PC-9 (cell line): Measurements from ENCODE around the gene ANKFY1. TPM values are rescaled to one million over a fixed set of nuclear protein-coding genes. Genes with fewer than 3 reads are reported as not detected.

Experiments
- BruUV-seq: library from RNA; stranded (reverse); fragments of 400-500 nt; replicated peaks from 2 replicates; lab custom pipeline; 2021; lab: Mats Ljungman, UMichigan
- CTCF ChIA-PET: fragments of 300-600 bp; sonication (Branson Sonifier 250); formaldehyde crosslinking; loops from one replicate; lab custom pipeline; 2022; ENCODE audit warnings: antibody characterized with exemption; lab: Charles Lee
- POLR2A ChIA-PET: fragments of 300-600 bp; sonication (Branson Sonifier 250); formaldehyde crosslinking; loops from one replicate; lab custom pipeline; 2022; ENCODE audit warnings: antibody characterized with exemption; ENCODE audit not compliant: unreplicated experiment; lab: Charles Lee
- DNase-seq, 2 experiments: peaks; one replicate each; pipeline versions ENCODE4 v3.0.0 to v3.0.0-alpha.2; 2015 to 2022; ENCODE audit warnings: mixed read lengths in 1 of 2
- H2AFZ ChIP-seq: fragments of 200-600 bp; sonication (generic); 2 replicates; pipeline ENCODE4 v1.8.1; 2017; ENCODE audit warnings: antibody characterized with exemption
- H3F3A ChIP-seq: fragments of 200-600 bp; sonication (generic); 2 replicates; pipeline ENCODE4 v1.8.1; 2017; ENCODE audit warnings: antibody characterized with exemption, mild to moderate bottlenecking, low read depth; ENCODE audit not compliant: insufficient read depth
- H3K27ac ChIP-seq: fragments of 200-600 bp; sonication (generic); 2 replicates; pipeline ENCODE4 v1.6.1; 2016; ENCODE audit warnings: mixed run types
- H3K27me3 ChIP-seq: fragments of 200-600 bp; sonication (generic); 2 replicates; pipeline ENCODE4 v1.6.1; 2016; ENCODE audit warnings: low read depth, mixed run types; ENCODE audit not compliant: insufficient read depth
- H3K36me3 ChIP-seq: fragments of 200-600 bp; sonication (generic); 2 replicates; pipeline ENCODE4 v1.6.1; 2016; ENCODE audit warnings: low read depth, mixed run types
- H3K4me1 ChIP-seq: fragments of 200-600 bp; sonication (generic); replicated peaks from 2 replicates; pipeline ENCODE4 v1.6.1; 2016; ENCODE audit warnings: mixed run types; ENCODE audit not compliant: insufficient read depth
- H3K4me2 ChIP-seq: fragments of 200-600 bp; sonication (generic); 2 replicates; pipeline ENCODE4 v1.6.1; 2017; ENCODE audit warnings: mixed run types
- H3K4me3 ChIP-seq: fragments of 200-600 bp; sonication (generic); 2 replicates; pipeline ENCODE4 v1.6.1; 2016; ENCODE audit warnings: mixed run types
- H3K79me2 ChIP-seq: fragments of 200-600 bp; sonication (generic); 2 replicates; pipeline ENCODE4 v1.6.1; 2017; ENCODE audit warnings: low read depth, mixed run types
- H3K9me2 ChIP-seq: fragments of 200-600 bp; sonication (generic); 2 replicates; pipeline ENCODE4 v1.8.1; 2017; ENCODE audit warnings: mild to moderate bottlenecking; ENCODE audit not compliant: insufficient read depth
- H3K9me3 ChIP-seq: fragments of 200-600 bp; sonication (generic); 2 replicates; pipeline ENCODE4 v1.8.1; 2016; ENCODE audit warnings: low read depth; ENCODE audit not compliant: insufficient read depth
- H4K20me1 ChIP-seq: fragments of 200-600 bp; sonication (generic); 2 replicates; pipeline ENCODE4 v1.8.1; 2017; ENCODE audit not compliant: insufficient read depth
- EZH2 ChIP-seq: fragments of 200-600 bp; sonication (generic); IDR thresholded peaks from 2 replicates; pipeline ENCODE4 v1.8.0; 2017; ENCODE audit warnings: antibody characterized with exemption, low read depth
- intact Hi-C: fragments of 100-400 bp; cut with micrococcal nuclease; formaldehyde crosslinking; loops from one replicate; pipeline ENCODE4 v1.10.0; 2022; ENCODE audit not compliant: unreplicated experiment
- total RNA-seq: library from RNA; stranded (reverse); gene quantifications from 2 replicates; pipeline ENCODE4 v1.2.3, GENCODE V29; 2021
- TF ChIP-seq, protein P1 (sequence below): fragments of 200-600 bp; sonication (generic); conservative IDR thresholded peaks from 2 replicates; pipeline ENCODE4 v1.6.1; 2017; ENCODE audit warnings: mixed run types, antibody characterized with exemption, mild to moderate bottlenecking, moderate library complexity

Gene ANKFY1
- total RNA-seq, 1 experiment from 2014 or later: 63.9 TPM

DNA sequence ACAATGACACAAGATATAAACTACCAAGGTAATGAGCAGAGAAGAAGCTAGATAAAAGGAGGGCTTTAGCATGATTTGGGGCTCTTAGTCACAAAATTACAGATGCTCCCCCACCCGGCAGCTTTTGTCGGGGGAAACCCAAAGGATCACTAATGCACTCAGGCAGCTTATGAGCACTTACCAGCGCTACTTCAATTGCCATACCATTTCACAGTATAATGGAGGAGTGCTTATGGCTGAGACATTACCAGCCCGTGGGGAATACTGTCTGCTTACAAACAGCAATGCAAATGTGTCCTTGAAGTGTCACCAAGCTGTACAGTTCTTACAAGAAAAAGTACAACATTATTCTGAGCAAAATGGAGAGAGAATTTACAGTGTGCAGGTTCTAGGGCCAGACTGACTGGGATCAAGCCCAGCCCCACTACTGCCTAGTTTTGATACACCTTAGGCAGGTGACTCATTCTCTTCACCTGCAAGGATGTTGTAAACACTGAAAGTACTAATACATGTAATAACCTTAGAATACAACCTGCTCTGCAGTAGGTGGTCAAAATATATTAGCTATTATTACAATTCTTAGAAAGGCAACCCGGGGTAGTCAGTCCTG lies 16.3 kb downstream of the ANKFY1 start:
- no peak for DNase-seq
- ChIA-PET CTCF (interaction anchor here (0.6 to 1.3 kb wide), 5 partner anchors 14 to 319 kb away, joined by 3 to 6 read pairs (median 3); no protein-coding TSS in a partner anchor), POLR2A (interaction anchor here (0.6 to 1.0 kb wide), 8 partner anchors 13 to 674 kb away, joined by 3 to 12 read pairs (median 4); partner anchors contain the start of gene ZZEF1)
- H3K27me3 ChIP-seq: no peaks in the 10 kb centered on the region
- H3K4me2 ChIP-seq: peak overlapping the region; percentile 63
- no peak overlapping the region for H2AFZ ChIP-seq
- no peaks in the 10 kb centered on the region for H3K9me3 ChIP-seq
- H3F3A ChIP-seq: peaks cover 24% of the 10 kb centered on the region
- H3K4me3 ChIP-seq: peak overlapping the region; percentile 26; the same call in 1 of the 2 replicates
- TF ChIP-seq EZH2: no peak
- TF ChIP-seq, protein P1, sequence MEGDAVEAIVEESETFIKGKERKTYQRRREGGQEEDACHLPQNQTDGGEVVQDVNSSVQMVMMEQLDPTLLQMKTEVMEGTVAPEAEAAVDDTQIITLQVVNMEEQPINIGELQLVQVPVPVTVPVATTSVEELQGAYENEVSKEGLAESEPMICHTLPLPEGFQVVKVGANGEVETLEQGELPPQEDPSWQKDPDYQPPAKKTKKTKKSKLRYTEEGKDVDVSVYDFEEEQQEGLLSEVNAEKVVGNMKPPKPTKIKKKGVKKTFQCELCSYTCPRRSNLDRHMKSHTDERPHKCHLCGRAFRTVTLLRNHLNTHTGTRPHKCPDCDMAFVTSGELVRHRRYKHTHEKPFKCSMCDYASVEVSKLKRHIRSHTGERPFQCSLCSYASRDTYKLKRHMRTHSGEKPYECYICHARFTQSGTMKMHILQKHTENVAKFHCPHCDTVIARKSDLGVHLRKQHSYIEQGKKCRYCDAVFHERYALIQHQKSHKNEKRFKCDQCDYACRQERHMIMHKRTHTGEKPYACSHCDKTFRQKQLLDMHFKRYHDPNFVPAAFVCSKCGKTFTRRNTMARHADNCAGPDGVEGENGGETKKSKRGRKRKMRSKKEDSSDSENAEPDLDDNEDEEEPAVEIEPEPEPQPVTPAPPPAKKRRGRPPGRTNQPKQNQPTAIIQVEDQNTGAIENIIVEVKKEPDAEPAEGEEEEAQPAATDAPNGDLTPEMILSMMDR: no peak
- H3K79me2 ChIP-seq: peaks cover 79% of the 10 kb centered on the region
- no peaks in the 10 kb centered on the region for H3K36me3 ChIP-seq
- intact Hi-C loops: no loop called here
- peaks cover 32% of the 10 kb centered on the region for H3K4me1 ChIP-seq
- H3K9me2 ChIP-seq: no peaks in the 10 kb centered on the region
- peak overlapping the region; percentile 89 for H3K27ac ChIP-seq
- BruUV-seq: TSS peak; percentile 22
- peaks cover 31% of the 10 kb centered on the region for H4K20me1 ChIP-seq

DNA sequence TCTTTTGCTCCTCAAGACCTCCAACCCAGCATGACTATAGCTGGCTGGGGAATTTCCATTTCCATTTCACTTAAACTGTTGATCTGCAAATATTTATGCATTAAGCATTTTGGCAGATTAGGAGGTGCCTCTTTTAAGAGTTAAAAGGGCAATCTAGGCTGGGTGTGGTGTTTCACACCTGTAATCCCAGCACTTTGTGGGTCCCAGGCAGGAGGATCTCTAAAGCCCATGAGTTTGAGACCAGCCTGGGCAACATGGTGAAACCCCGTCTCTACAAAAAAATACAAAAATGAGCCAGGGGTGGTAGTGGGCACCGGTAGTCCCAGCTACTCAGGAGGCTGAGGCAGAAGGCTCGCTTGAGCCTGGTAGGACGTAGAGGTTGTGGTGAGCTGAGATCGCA lies 17.1 kb downstream of the ANKFY1 start:
- no peak for TF ChIP-seq EZH2
- TF ChIP-seq, protein P1: no peak
- H3K36me3 ChIP-seq: peaks cover 7% of the 10 kb centered on the region; the same call in 1 of the 2 replicates
- peak overlapping the region; percentile 89 for H3K27ac ChIP-seq
- BruUV-seq: no TSS peak
- H3K27me3 ChIP-seq: no peaks in the 10 kb centered on the region
- H3F3A ChIP-seq: peaks cover 24% of the 10 kb centered on the region
- H3K4me2 ChIP-seq: peak overlapping the region; percentile 63; the same call in 1 of the 2 replicates
- peaks cover 71% of the 10 kb centered on the region for H3K79me2 ChIP-seq
- H3K4me1 ChIP-seq: peaks cover 32% of the 10 kb centered on the region
- POLR2A ChIA-PET: no interaction called here
- intact Hi-C loops: no loop called here
- H3K4me3 ChIP-seq: no peak overlapping the region
- DNase-seq: no peak
- no peaks in the 10 kb centered on the region for H3K9me2 ChIP-seq
- H4K20me1 ChIP-seq: peaks cover 26% of the 10 kb centered on the region; the same call in 1 of the 2 replicates
- no peaks in the 10 kb centered on the region for H3K9me3 ChIP-seq
- CTCF ChIA-PET: interaction anchor here (0.6 to 1.3 kb wide), 2 partner anchors 13 to 47 kb away, joined by 3 to 4 read pairs; no protein-coding TSS in a partner anchor
- no peak overlapping the region for H2AFZ ChIP-seq

DNA sequence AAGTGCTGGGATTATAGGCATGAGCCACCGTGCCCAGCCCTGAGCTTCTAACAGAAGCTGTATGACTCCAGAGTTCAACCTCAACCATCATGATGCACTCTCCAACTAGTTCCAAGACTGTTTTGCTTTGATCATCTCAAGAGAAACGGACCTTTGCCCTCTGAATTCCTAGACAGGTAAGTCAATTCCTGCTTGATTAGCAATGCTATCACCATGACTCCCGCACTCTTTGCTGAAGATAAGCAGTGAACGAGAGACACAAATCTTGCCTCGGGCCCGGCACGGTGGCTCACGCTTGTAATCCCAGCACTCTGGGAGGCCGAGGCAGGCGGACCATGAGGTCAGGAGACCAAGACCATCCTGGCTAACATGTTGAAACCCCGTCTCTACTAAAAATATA lies 22.2 kb downstream of the ANKFY1 start:
- ChIA-PET POLR2A (no interaction called here), CTCF (no interaction called here)
- H3F3A ChIP-seq: peaks cover 5% of the 10 kb centered on the region; the same call in 1 of the 2 replicates
- no peaks in the 10 kb centered on the region for H3K9me2 ChIP-seq
- no peak overlapping the region for H2AFZ ChIP-seq
- TF ChIP-seq, protein P1: no peak
- BruUV-seq: no TSS peak
- no peak overlapping the region for H3K27ac ChIP-seq
- H3K9me3 ChIP-seq: no peaks in the 10 kb centered on the region
- peaks cover 1% of the 10 kb centered on the region; the same call in 1 of the 2 replicates for H3K4me1 ChIP-seq
- DNase-seq: no peak
- H3K27me3 ChIP-seq: no peaks in the 10 kb centered on the region
- H3K79me2 ChIP-seq: peaks cover 35% of the 10 kb centered on the region
- H3K4me3 ChIP-seq: no peak overlapping the region
- peaks cover 12% of the 10 kb centered on the region; the same call in 1 of the 2 replicates for H4K20me1 ChIP-seq
- no peak overlapping the region for H3K4me2 ChIP-seq
- H3K36me3 ChIP-seq: peaks cover 22% of the 10 kb centered on the region
- intact Hi-C loops: no loop called here
